Renal pelvis (tissue), 4 donors: ENCODE results near the gene KCNC4. TPM values are rescaled to one million over a fixed set of nuclear protein-coding genes. Genes with fewer than 3 reads are reported as not detected.

Source experiments
- DNase-seq: peaks from one replicate; pipeline ENCODE4 v3.0.0-alpha.2; 2013
- polyA plus RNA-seq, 3 donors: library from polyadenylated mRNA; unstranded; fragments of 120-200 nt; gene quantifications; one replicate each; pipeline ENCODE4 v1.2.1, GENCODE V29; 2013; ENCODE audit not compliant: insufficient read length in 3 of 3

KCNC4 gene
- polyA plus RNA-seq, 3 donors, result 5.0 to 8.1 (median 7.6) TPM

GRCh38 chr1:110250008-110250407 is 39.9 kb downstream of the KCNC4 start:
- no peak for DNase-seq

- DNase-seq, result no peak
These were observed 40.6 kb downstream of the KCNC4 start for GRCh38 chr1:110250749-110251148.

- DNase-seq, result no peak
These were observed 43.1 kb downstream of the KCNC4 start for GRCh38 chr1:110253213-110253612.

GRCh38 chr1:110254604-110255391 is 44.7 kb downstream of the KCNC4 start:
- DNase-seq, result no peak

GRCh38 chr1:110255392-110255787 is 45.3 kb downstream of the KCNC4 start:
- no peak for DNase-seq

- no peak for DNase-seq
These were observed 48.6 kb downstream of the KCNC4 start for GRCh38 chr1:110258734-110259133.

GRCh38 chr1:110259770-110260169 is 49.7 kb downstream of the KCNC4 start:
- DNase-seq, result no peak

Other genes starting within 250 kb of the KCNC4 start
- 100 to 1,000 TPM; 103 to 119 (median 108) TPM for gene AHCYL1, start 225.5 kb upstream of the KCNC4 start, polyA plus RNA-seq
- 10 to 100 TPM; 44.3 to 61.9 (median 58.6) TPM for gene STRIP1, start 175.7 kb upstream of the KCNC4 start, polyA plus RNA-seq
- not detected for gene ALX3, start 139.6 kb upstream of the KCNC4 start, polyA plus RNA-seq
- not detected for gene UBL4B, start 97.9 kb upstream of the KCNC4 start, polyA plus RNA-seq
- gene SLC6A17, start 59.8 kb upstream of the KCNC4 start, polyA plus RNA-seq, result 1 to 10 TPM in 1 of 3 donors, under 1 TPM in 2; 0.41 to 1.3 (median 0.94) TPM
- 10 to 100 TPM; 10.4 to 16.0 (median 15.7) TPM for gene RBM15, start 129.1 kb downstream of the KCNC4 start, polyA plus RNA-seq
- gene SLC16A4, start 180.7 kb downstream of the KCNC4 start, polyA plus RNA-seq, result 100 to 1,000 TPM in 1 of 3 donors, 10 to 100 TPM in 2; 66.3 to 117 (median 96.8) TPM
- 100 to 1,000 TPM; 255 to 281 (median 264) TPM for gene LAMTOR5, start 197.4 kb downstream of the KCNC4 start, polyA plus RNA-seq
- not detected for gene PROK1, start 240.8 kb downstream of the KCNC4 start, polyA plus RNA-seq